MM.1S (cell line): ENCODE results near the gene KLHL12.

ENCODE experiments used
- CTCF ChIP-seq: fragments of 300-600 bp; sonication (generic); IDR thresholded peaks from 2 replicates; pipeline ENCODE4 v1.5.1; 2016; ENCODE audit warnings: antibody characterized with exemption, low read length, mixed read lengths
- EZH2phosphoT487 ChIP-seq: fragments of 300-600 bp; sonication (generic); IDR thresholded peaks from 2 replicates; pipeline ENCODE4 v1.6.1; 2018; ENCODE audit warnings: antibody characterized with exemption, low read length

GRCh38 chr1:202944438-202944921 lies 17.4 kb upstream of the KLHL12 start:
- TF ChIP-seq CTCF (no peak), EZH2phosphoT487 (no peak)
